Measurements from ENCODE around the gene DYDC2.

DYDC2 gene

GRCh38 chr10:80373502-80373901 is 16.9 kb downstream of the DYDC2 start:
- no peak for DNase-seq

DNA sequence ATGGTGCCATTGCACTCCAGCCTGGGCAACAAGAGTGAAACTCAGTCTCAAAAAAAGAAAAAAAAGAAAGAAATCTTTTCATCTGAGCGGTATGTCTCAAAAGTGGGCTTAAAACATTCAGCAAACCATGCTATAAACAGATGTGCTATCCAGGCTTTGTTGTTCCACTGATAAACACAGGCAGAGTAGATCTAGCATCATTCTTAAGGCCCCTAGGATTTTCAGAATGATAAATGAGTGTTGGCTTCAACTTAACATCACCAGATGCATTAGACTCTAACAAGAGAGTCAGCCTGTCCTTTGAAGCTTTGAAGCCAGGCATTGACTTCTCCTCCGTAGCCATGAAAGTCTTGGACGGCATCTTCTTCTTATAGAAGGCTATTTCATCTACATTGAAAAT is 23.1 kb downstream of the DYDC2 start:
- DNase-seq, result no peak

GRCh38 chr10:80380185-80380584 is 23.6 kb downstream of the DYDC2 start:
- no peak for DNase-seq

DNA sequence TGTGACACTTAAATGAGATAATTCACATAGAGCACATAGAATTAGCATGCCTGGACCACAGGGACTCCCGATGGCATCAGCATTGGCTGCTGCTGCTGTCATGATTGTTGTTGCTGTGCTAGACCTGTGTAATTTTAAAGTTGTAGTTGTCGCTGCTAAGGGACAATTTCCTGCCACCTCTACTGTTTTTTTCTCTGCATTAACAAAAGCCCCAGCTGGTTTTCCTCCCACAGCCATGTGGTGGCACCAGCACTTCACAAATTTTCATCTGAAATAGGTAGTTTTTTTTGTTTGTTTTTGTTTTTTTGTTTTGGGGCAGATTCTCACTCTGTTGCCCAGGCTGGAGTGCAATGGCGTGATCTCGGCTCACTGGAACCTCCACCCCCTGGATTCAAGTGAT is 26.4 kb downstream of the DYDC2 start:
- no peak for DNase-seq

DNA sequence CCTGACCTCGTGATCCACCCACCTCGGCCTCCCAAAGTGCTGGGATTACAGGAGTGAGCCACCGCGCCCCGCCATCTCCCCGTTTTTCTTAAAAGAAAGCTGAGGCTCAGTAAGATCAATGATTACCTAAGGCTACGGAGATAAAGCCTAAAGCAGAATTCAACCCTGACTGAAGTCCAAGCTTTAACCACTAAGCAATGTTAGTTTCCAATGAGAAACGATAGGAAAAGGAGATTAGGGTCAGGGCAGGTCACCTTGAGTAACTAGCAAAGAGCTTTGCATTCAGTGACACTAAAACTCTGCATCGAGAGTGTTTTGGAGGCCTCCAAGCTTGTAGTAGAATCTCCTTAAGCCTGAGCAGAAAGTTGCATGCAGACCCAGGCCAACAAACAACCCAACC is 34.2 kb downstream of the DYDC2 start:
- DNase-seq, result no peak

DNA sequence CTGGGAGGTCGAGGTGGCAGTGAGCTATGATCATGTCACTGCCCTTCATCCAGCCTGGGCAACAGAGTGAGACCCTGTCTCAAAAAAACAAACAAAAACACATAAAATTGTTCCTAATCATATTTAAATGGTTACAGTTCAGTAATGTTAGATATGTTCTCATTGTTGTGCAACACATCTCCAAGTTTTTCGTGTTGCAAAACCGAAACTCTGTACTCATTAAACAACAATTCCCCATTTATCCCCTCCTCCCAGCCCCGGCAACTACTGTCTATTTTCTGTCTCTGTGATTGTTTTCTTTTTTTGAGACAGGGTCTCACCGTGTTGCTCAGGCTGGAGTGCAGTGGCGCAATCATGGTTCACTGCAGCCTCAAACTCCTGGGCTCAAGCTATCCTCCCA is 35.7 kb downstream of the DYDC2 start:
- no peak for DNase-seq

DNA sequence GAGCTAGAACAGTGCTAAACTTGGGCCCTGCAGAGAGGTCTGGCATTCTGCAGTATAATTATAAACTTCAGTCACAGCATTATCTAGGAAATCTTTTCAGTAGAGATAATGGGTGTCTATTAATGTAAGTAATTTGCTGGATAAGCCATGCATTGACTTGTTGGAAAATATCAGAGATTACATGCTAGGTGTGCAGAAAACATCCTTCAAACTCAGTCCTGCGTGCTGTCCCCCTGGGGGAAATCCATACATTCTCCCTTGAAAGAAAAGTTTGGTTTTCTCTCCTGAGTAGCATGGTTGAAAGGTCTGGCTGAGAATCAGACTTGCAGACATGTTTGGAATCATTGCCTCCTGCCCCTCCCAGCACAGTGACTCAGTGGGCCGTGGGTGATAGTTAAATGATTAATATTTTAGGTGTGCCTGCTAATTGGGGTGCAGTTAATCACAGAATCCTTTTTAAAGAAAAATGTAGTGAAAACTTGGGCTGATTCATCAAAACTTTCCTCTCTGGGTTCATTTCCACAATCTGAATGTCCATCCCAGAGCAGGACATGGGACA is 37.9 kb downstream of the DYDC2 start:
- DNase-seq, result no peak

DNA sequence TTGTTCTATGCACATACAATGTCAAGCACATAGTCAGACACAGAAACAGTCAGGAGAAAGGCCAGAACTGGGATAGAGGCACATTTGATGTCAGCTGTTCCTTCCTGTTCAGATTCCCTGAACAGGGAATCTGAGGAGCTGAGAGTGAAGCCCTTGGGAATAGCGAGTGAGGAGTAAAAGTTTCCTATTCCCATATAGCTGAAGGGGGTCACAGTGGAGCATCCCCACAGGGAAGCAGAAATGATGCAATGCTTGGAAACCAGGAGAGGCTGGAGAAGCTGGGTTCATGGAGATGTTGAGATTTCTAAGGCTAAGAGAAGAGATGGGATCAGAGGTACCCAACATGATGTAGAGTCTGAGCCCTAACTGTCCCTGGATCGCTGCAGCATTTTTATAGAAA is 40.4 kb downstream of the DYDC2 start:
- DNase-seq, result no peak

DNA sequence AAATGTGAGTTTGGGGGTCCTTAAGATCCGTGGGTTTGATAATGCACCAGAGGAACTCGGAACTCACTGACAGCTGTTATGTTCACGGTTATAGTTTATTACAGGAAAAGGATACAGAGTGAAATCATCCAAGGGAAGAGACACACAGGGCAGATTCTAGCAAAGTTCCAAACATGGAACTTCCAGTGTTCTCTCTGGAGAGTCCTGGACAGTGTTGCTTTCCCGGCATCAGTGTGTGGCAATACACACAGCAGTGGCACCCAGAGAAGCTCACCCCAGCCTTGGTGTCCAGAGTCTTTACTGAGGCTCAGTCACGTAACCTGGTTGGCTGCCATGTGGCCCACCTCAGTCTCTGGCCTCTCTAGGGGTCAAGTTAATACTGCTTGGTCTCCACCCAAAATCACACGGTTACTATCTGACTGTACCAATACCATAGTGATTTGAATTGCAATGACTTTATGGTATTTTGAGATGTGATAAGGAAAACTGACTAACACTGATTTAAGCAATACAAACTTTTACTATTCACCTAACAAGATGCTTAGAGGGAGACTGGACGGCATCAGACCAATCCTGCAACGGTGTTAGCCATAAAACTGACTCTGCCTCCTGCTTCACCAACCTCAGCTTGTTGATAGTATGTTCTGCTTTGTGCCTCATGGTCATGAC is 43.7 kb downstream of the DYDC2 start:
- DNase-seq, result no peak

- no peak for DNase-seq
These were observed 48.5 kb downstream of the DYDC2 start for GRCh38 chr10:80405035-80405434.

GRCh38 chr10:80405626-80406025 is 49.0 kb downstream of the DYDC2 start:
- peak; percentile 67 for DNase-seq

DNA sequence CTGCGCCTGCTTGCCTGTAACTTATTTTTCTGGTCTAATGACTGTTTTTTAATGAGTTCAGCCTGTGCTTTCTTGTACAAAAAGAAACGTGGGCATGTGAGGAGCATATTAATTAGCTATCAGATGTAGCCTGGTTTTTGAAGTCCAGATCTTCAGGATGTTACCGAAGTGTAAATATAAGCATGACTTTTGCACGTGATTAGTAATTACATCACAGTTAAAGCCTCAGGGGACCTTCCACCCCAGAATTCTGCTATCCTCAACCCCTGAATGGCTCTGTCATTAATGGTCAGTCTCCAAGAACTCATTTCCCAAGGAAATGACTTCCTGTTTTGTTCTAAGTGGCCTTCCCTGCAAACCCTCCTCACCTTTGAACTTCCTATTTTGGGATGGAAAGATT is 49.6 kb downstream of the DYDC2 start:
- no peak for DNase-seq

GRCh38 chr10:80407812-80408241 is 51.2 kb downstream of the DYDC2 start:
- DNase-seq, result no peak

GRCh38 chr10:80408242-80409101 is 51.9 kb downstream of the DYDC2 start, which contains the start of gene PRXL2A:
Gene PRXL2A (plus strand): TSS chr10:80408551. CDS start chr10:80420468, 11,917 bp downstream.
- DNase-seq, result peak; percentile 34

GRCh38 chr10:80409121-80409520 is 52.5 kb downstream of the DYDC2 start:
- DNase-seq, result no peak

- DNase-seq, result no peak
These were observed 53.5 kb downstream of the DYDC2 start for GRCh38 chr10:80410122-80410521.

- DNase-seq, result no peak
These were observed 54.1 kb downstream of the DYDC2 start for GRCh38 chr10:80410578-80411145.

DNA sequence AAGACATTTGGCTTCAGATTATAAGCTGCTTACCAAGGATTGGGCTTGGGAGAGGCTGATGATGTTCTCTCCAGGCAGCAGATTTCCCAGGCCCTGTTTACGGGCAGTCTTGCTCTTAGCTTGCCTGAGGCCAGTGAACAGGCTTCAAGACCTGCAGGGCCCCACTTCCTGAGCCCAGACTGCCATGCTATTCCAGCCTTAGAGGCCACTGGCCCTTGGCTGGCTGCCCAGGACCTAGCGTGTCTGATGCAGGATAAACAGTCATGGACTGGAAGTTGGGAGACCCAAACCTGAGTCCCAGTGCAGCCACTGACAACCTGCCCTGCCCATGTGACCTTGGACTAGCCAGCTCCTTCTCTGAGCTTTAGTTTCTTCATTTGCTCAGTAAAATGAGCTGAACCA is 54.7 kb downstream of the DYDC2 start:
- no peak for DNase-seq

DNA sequence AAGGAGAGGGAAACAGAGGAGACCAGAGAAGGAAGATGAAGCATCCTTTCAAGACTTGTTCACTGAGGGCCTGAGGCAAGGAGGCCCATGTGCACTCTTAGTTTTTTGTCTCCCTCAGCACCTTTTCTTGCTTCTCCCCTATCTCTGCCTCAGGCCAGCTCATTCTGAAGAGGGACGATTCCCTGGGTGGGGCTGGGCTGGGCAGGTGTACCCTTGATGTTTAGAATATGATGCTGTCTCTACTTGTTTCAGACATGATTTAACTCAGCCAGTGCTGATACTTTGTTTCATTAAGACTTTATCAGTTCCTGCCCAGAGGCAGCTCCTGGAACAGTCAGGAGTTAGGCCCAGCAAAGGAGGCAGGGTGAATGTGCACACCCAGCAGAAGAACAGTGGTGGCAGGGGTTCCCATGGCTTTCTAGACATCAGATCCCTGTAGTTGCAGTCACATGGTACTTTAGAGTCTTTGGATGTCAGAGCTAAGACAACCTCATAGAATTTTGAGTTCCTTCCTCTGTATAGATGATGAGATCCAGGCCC is 55.2 kb downstream of the DYDC2 start:
- no peak for DNase-seq

DNA sequence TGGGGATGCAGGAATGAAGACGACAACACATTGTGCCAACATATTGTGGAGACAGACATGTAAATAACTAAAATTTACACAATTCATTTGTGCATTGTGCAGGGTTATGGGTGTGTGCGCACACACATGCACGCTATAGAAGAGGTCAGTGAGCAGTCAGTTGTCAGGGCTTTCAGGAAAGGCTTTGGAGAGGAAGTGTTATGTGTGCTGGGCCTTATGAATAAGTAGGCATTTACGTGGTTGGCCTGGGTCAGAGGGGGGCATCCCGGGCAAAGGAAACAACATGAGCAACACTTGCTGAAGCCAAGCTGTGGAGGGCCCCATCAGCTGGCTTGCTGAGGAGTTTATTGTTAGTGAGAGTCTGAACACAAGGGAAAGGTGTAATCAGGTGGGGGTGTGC is 55.9 kb downstream of the DYDC2 start:
- DNase-seq, result no peak

GRCh38 chr10:80413271-80413996 is 56.9 kb downstream of the DYDC2 start:
- peak; percentile 34 for DNase-seq

DNA sequence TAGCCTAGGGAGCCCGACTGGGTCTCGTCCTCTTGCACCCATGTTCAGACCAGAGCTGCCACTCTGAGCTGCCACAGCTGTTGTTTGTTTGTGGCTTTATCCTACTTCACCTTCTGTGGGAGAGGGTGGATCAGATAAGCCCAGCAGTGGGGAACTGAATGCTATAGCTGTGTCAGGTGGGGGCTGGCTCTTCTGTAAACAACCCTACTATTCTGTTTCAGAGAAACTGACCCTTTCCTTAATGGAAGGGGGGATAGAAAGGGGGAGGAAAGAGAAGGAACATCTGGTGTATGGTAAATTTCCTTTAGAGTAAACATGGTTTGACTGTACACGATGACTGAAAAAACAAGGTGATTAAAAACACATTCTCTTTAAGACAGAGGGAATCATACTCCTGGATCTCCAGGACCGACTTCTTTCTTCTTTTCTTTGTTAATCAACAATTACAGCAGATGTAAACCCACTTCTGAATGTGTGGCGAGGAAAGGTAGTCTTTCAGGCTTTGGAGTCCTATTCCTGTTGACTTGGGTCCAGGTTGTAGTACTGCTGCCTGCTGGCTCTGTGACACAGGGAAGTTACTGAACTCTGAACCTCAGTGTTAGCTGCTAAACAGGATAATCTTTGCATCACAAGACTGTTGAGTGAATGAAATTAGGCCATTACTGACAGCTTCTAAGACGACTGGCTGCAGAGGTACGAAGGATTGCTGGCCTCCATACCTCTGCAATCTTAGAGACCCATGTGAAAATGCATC is 57.7 kb downstream of the DYDC2 start:
- peak; percentile 42 for DNase-seq

Data from DMS 273 treated with DMSO at 0.1 percent for 48 hours (cell line).